OCI-LY7 (cell line): Measurements from ENCODE around the gene SACS. TPM values are rescaled to one million over a fixed set of nuclear protein-coding genes. Genes with fewer than 3 reads are reported as not detected.

Source experiments
- BruUV-seq: library from RNA; stranded (reverse); fragments of 400-500 nt; replicated peaks from 2 replicates; lab custom pipeline; 2021; lab: Mats Ljungman, UMichigan
- CTCF ChIA-PET: fragments of 300-600 bp; sonication (Branson Sonifier 250); formaldehyde crosslinking; loops from one replicate; lab custom pipeline; 2022; ENCODE audit warnings: antibody characterized with exemption; ENCODE audit not compliant: unreplicated experiment; lab: Charles Lee
- POLR2A ChIA-PET: fragments of 300-600 bp; sonication (Branson Sonifier 250); formaldehyde crosslinking; loops from one replicate; lab custom pipeline; 2022; ENCODE audit warnings: antibody characterized with exemption; lab: Charles Lee
- DNase-seq: peaks from one replicate; pipeline ENCODE4 v3.0.0-alpha.2; 2015; ENCODE audit warnings: low spot score
- H2AFZ ChIP-seq: fragments of 200-600 bp; sonication (generic), shearing (Covaris generic); 2 replicates; pipeline ENCODE4 v1.6.1; 2014; ENCODE audit warnings: mild to moderate bottlenecking, antibody characterized with exemption, low read length, moderate library complexity
- H3K27ac ChIP-seq: fragments of 200-600 bp; sonication (generic); 2 replicates; pipeline ENCODE4 v1.5.1; 2014; ENCODE audit warnings: mixed run types, low read depth, mild to moderate bottlenecking, moderate library complexity, low read length, inconsistent platforms; ENCODE audit not compliant: poor library complexity, severe bottlenecking
- H3K36me3 ChIP-seq: fragments of 200-600 bp; sonication (generic); 2 replicates; pipeline ENCODE4 v1.6.1; 2014; ENCODE audit warnings: mild to moderate bottlenecking, antibody characterized with exemption, low read length, moderate library complexity, mixed read lengths; ENCODE audit not compliant: insufficient read depth
- H3K4me1 ChIP-seq: fragments of 200-600 bp; sonication (generic); 2 replicates; pipeline ENCODE4 v1.5.1; 2014; ENCODE audit warnings: mild to moderate bottlenecking, low read length; ENCODE audit not compliant: insufficient read depth, poor library complexity, severe bottlenecking
- H3K4me2 ChIP-seq: fragments of 200-600 bp; sonication (generic); 2 replicates; pipeline ENCODE4 v1.6.1; 2014; ENCODE audit warnings: mild to moderate bottlenecking, low read length
- H3K4me3 ChIP-seq: fragments of 200-600 bp; sonication (generic); 2 replicates; pipeline ENCODE4 v1.5.1; 2014; ENCODE audit warnings: mild to moderate bottlenecking, low read depth, low read length; ENCODE audit not compliant: poor library complexity, severe bottlenecking
- H3K79me2 ChIP-seq: fragments of 200-600 bp; sonication (generic); 2 replicates; pipeline ENCODE4 v1.6.1; 2016; ENCODE audit warnings: low read depth, mild to moderate bottlenecking, low read length, moderate library complexity, mixed read lengths; ENCODE audit not compliant: insufficient read depth
- H3K9me2 ChIP-seq: fragments of 200-600 bp; sonication (generic); 2 replicates; pipeline ENCODE4 v1.6.1; 2016; ENCODE audit warnings: mild to moderate bottlenecking, low read length, mixed read lengths; ENCODE audit not compliant: insufficient read depth
- H3K9me3 ChIP-seq: fragments of 200-600 bp; sonication (generic); 2 replicates; pipeline ENCODE4 v1.6.1; 2014; ENCODE audit warnings: mild to moderate bottlenecking, mixed run types, low read length, mixed read lengths
- H4K20me1 ChIP-seq: fragments of 200-600 bp; sonication (generic); 2 replicates; pipeline ENCODE4 v1.6.1; 2014; ENCODE audit warnings: mild to moderate bottlenecking, antibody characterized with exemption, low read length, moderate library complexity, mixed read lengths; ENCODE audit not compliant: insufficient read depth
- EZH2phosphoT487 ChIP-seq: fragments of 200-600 bp; sonication (generic); IDR thresholded peaks from 2 replicates; pipeline ENCODE4 v1.6.1; 2018; ENCODE audit warnings: low read depth, borderline replicate concordance, mild to moderate bottlenecking, mixed run types, antibody characterized with exemption, low read length, moderate library complexity, mixed read lengths
- intact Hi-C: fragments of 100-400 bp; cut with micrococcal nuclease; formaldehyde crosslinking; loops from one replicate; pipeline ENCODE4 v1.10.0; 2022; ENCODE audit not compliant: unreplicated experiment
- total RNA-seq, 2 experiments: library from RNA; depleted of rRNA in 1 of 2; stranded (reverse); fragments of >200 nt in 1 of 2; shearing (Covaris generic) in 1 of 2; gene quantifications; 2 replicates each; pipeline ENCODE4 v1.2.3, GENCODE V29; 2014 to 2022
- TF ChIP-seq, protein P1 (sequence below): fragments of 200-600 bp; sonication (generic); conservative IDR thresholded peaks from 2 replicates; pipeline ENCODE4 v1.5.1; 2014; ENCODE audit warnings: mild to moderate bottlenecking, antibody characterized with exemption, low read length, moderate library complexity, mixed read lengths

The SACS gene
- total RNA-seq, 2 experiments from 2014 or later: 9.8 to 22.6 TPM

DNA sequence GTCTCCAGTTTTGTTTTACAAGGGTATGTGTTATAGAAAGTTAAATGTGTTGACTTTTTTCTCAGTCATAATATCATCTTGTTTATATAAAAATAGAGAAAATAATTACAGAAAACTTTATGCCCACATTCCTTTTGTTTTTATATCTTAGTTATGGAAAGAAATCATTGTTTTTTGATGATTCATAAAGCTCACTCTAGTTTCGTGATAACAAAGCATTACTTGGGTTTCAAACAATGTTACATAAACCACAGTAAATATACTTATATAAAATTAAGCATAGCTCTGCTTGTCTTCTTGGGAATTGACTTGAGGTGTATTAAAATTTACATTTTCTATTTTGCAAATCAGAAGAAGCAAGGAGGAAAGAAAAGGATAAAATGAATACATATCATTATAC lies 140.9 kb downstream of the SACS start:
- no peak overlapping the region for H3K27ac ChIP-seq
- H2AFZ ChIP-seq: no peak overlapping the region
- no peak for DNase-seq
- no peaks in the 10 kb centered on the region for H3K9me2 ChIP-seq
- no peaks in the 10 kb centered on the region for H3K9me3 ChIP-seq
- H3K4me3 ChIP-seq: no peak overlapping the region
- no peaks in the 10 kb centered on the region for H3K4me1 ChIP-seq
- no peaks in the 10 kb centered on the region for H3K79me2 ChIP-seq
- intact Hi-C loops: no loop called here
- BruUV-seq: no TSS peak
- CTCF ChIA-PET: no interaction called here
- H3K36me3 ChIP-seq: no peaks in the 10 kb centered on the region
- no peak overlapping the region for H3K4me2 ChIP-seq
- POLR2A ChIA-PET: interaction anchor here (0.7 kb wide), 1 partner anchor 1227 kb away, joined by 3 read pairs; no protein-coding TSS in a partner anchor
- no peaks in the 10 kb centered on the region for H4K20me1 ChIP-seq
- TF ChIP-seq EZH2phosphoT487: no peak

DNA sequence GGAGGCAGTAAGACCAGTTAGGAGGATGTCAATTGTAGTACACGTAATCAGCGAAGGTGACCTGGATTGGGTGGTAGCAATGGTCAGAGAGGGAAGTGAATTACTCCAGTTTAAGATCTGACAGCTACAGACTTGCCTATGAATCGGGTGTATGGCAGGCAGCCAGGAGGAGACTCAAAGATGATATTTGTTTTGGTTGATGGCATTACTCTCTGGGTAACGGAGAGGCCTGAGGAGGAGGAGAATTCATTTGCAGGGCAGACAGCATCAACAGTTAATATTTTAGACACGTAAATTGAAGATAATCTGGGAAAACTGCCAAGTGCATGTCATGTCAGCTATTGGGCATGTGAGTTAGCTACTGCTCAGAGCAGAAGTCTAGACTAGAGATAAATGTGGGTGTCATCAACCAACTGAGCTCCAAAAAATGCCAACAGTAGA lies 143.6 kb downstream of the SACS start:
- no peak for DNase-seq
- H3K4me3 ChIP-seq: no peak overlapping the region
- H3K4me1 ChIP-seq: no peaks in the 10 kb centered on the region
- H3K27ac ChIP-seq: no peak overlapping the region
- H3K9me2 ChIP-seq: no peaks in the 10 kb centered on the region
- CTCF ChIA-PET: no interaction called here
- no peak for TF ChIP-seq EZH2phosphoT487
- TF ChIP-seq, protein P1, sequence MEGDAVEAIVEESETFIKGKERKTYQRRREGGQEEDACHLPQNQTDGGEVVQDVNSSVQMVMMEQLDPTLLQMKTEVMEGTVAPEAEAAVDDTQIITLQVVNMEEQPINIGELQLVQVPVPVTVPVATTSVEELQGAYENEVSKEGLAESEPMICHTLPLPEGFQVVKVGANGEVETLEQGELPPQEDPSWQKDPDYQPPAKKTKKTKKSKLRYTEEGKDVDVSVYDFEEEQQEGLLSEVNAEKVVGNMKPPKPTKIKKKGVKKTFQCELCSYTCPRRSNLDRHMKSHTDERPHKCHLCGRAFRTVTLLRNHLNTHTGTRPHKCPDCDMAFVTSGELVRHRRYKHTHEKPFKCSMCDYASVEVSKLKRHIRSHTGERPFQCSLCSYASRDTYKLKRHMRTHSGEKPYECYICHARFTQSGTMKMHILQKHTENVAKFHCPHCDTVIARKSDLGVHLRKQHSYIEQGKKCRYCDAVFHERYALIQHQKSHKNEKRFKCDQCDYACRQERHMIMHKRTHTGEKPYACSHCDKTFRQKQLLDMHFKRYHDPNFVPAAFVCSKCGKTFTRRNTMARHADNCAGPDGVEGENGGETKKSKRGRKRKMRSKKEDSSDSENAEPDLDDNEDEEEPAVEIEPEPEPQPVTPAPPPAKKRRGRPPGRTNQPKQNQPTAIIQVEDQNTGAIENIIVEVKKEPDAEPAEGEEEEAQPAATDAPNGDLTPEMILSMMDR: no peak
- no peaks in the 10 kb centered on the region for H4K20me1 ChIP-seq
- H3K79me2 ChIP-seq: no peaks in the 10 kb centered on the region
- no peaks in the 10 kb centered on the region for H3K36me3 ChIP-seq
- no peaks in the 10 kb centered on the region for H3K9me3 ChIP-seq
- no peak overlapping the region for H3K4me2 ChIP-seq
- POLR2A ChIA-PET: no interaction called here
- no peak overlapping the region for H2AFZ ChIP-seq
- intact Hi-C loops: no loop called here
- no TSS peak for BruUV-seq

DNA sequence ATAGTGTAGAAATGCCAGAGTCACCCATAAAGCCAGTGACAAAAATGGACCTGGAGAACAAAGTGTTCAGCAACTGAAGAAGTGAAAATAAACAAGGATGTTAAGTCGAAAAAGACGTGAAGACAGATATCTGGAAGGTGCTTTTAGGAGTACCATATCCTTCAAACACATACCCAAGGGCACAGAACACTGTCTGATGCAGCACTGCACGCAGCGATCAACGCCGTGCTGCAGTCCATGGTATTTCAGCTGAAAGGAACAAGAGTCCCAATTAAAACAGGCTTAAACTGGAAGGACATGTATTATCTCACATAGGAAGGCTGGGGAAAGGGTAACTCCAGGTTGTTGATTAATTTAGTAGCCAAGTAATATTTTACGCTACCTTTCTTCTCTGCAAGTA lies 144.5 kb downstream of the SACS start:
- Histone ChIP-seq H3K79me2 (no peaks in the 10 kb centered on the region), H3K9me2 (no peaks in the 10 kb centered on the region), H2AFZ (no peak overlapping the region), H3K9me3 (no peaks in the 10 kb centered on the region), H3K4me1 (no peaks in the 10 kb centered on the region), H3K27ac (no peak overlapping the region), H3K4me2 (no peak overlapping the region), H3K4me3 (no peak overlapping the region), H3K36me3 (no peaks in the 10 kb centered on the region), H4K20me1 (no peaks in the 10 kb centered on the region)
- intact Hi-C loops: no loop called here
- ChIA-PET POLR2A (no interaction called here), CTCF (no interaction called here)
- no peak for DNase-seq
- BruUV-seq: no TSS peak
- TF ChIP-seq, protein P1: no peak
